SK-N-SH (cell line): ENCODE measurements around the gene VPS8. TPM values are rescaled to one million over a fixed set of nuclear protein-coding genes. Genes with fewer than 3 reads are reported as not detected.

Source experiments
- CTCF ChIA-PET: fragments of 300-600, 350-600 bp; formaldehyde crosslinking; extraction: SDS; loops from one replicate; lab custom pipeline; 2021; lab: Yijun Ruan, JAX
- POLR2A ChIA-PET: fragments of 350-600 bp; sonication (Branson Sonifier 250); formaldehyde crosslinking; extraction: SDS; loops from one replicate; lab custom pipeline; 2020; ENCODE audit warnings: antibody characterized with exemption, inconsistent platforms; lab: Yijun Ruan, JAX
- DNase-seq: peaks from one replicate; pipeline ENCODE4 v3.0.0; 2012
- H2AFZ ChIP-seq: fragments of 200-600 bp; sonication (generic); 2 replicates; pipeline ENCODE4 v1.8.1; 2016; ENCODE audit warnings: antibody characterized with exemption, mild to moderate bottlenecking, low read depth
- H3F3A ChIP-seq: fragments of 200-600 bp; sonication (generic); replicated peaks from 2 replicates; pipeline ENCODE3; 2016; ENCODE audit warnings: antibody characterized with exemption, mild to moderate bottlenecking; ENCODE audit not compliant: insufficient read depth
- H3K27ac ChIP-seq, 2 experiments: fragments of 200-500 bp in 1 of 2; fragments of 200-600 bp in 1 of 2; sonication (Bioruptor generic) in 1 of 2; sonication (generic), shearing (Covaris generic) in 1 of 2; 2 replicates each; pipeline versions ENCODE4 v1.5.1 to v1.6.1; 2014 to 2016; ENCODE audit warnings: low read depth in 2 of 2, inconsistent platforms in 1 of 2, low read length in 1 of 2, mild to moderate bottlenecking in 1 of 2, mixed read lengths in 1 of 2
- H3K27me3 ChIP-seq: fragments of 200-600 bp; sonication (generic), shearing (Covaris generic); 2 replicates; pipeline ENCODE4 v1.6.1; 2016; ENCODE audit warnings: mixed run types; ENCODE audit not compliant: insufficient read depth
- H3K36me3 ChIP-seq, 2 experiments: fragments of 200-500 bp in 1 of 2; fragments of 200-600 bp in 1 of 2; sonication (Bioruptor generic) in 1 of 2; sonication (generic) in 1 of 2; replicated peaks in 1 of 2; 2 replicates each; pipeline versions ENCODE3 to v1.5.1; 2014 to 2016; ENCODE audit warnings: low read length in 1 of 2, mild to moderate bottlenecking in 1 of 2; ENCODE audit not compliant: insufficient read depth in 2 of 2, control insufficient read depth in 1 of 2
- H3K4me1 ChIP-seq, 2 experiments: fragments of 200-500 bp in 1 of 2; fragments of 200-600 bp in 1 of 2; sonication (Bioruptor generic) in 1 of 2; sonication (generic), shearing (Covaris generic) in 1 of 2; 2 replicates each; pipeline versions ENCODE4 v1.5.1 to v1.6.1; 2014 to 2016; ENCODE audit warnings: low read depth in 1 of 2, low read length in 1 of 2, mixed run types in 1 of 2; ENCODE audit not compliant: insufficient read depth in 2 of 2, control insufficient read depth in 1 of 2
- H3K4me2 ChIP-seq: fragments of 200-600 bp; sonication (generic), shearing (Covaris generic); 2 replicates; pipeline ENCODE4 v1.6.1; 2017; ENCODE audit warnings: mixed run types
- H3K4me3 ChIP-seq, 2 experiments: fragments of 200-500 bp in 1 of 2; fragments of 200-600 bp in 1 of 2; sonication (Bioruptor generic) in 1 of 2; sonication (generic), shearing (Covaris generic) in 1 of 2; 2 replicates each; pipeline versions ENCODE4 v1.5.1 to v1.8.1; 2014 to 2016; ENCODE audit warnings: low read depth in 2 of 2, inconsistent platforms in 1 of 2, low read length in 1 of 2, mild to moderate bottlenecking in 1 of 2, mixed read lengths in 1 of 2, moderate library complexity in 1 of 2
- H3K79me2 ChIP-seq: fragments of 200-600 bp; sonication (generic); 2 replicates; pipeline ENCODE4 v1.8.1; 2017; ENCODE audit warnings: mild to moderate bottlenecking; ENCODE audit not compliant: insufficient read depth
- H3K9ac ChIP-seq: fragments of 200-600 bp; sonication (generic); 2 replicates; pipeline ENCODE4 v1.6.1; 2017; ENCODE audit warnings: mixed run types
- H3K9me2 ChIP-seq: fragments of 200-600 bp; sonication (generic); 2 replicates; pipeline ENCODE4 v1.6.1; 2017; ENCODE audit warnings: mixed run types
- H3K9me3 ChIP-seq: fragments of 200-600 bp; sonication (generic); 2 replicates; pipeline ENCODE4 v1.6.1; 2017; ENCODE audit warnings: mixed run types, mild to moderate bottlenecking, moderate library complexity
- H4K20me1 ChIP-seq: fragments of 200-600 bp; sonication (generic); 2 replicates; pipeline ENCODE4 v1.6.1; 2017; ENCODE audit warnings: mild to moderate bottlenecking, mixed run types; ENCODE audit not compliant: insufficient read depth
- CHD2 ChIP-seq: fragments of 150-350 bp; IDR thresholded peaks from 2 replicates; pipeline ENCODE4 v1.6.1; 2018; ENCODE audit warnings: low read length; ENCODE audit not compliant: partially characterized antibody
- ELF1 ChIP-seq: IDR thresholded peaks from 2 replicates; pipeline ENCODE4 v1.4.0; 2012
- EZH2phosphoT487 ChIP-seq: fragments of 200-600 bp; sonication (generic); IDR thresholded peaks from 2 replicates; pipeline ENCODE4 v1.6.1; 2017; ENCODE audit warnings: low read depth, mixed run types, mild to moderate bottlenecking, antibody characterized with exemption, moderate library complexity, borderline replicate concordance
- FOSL2 ChIP-seq: IDR thresholded peaks from 2 replicates; pipeline ENCODE4 v1.4.0; 2012; ENCODE audit warnings: low read depth, mild to moderate bottlenecking, moderate library complexity, borderline replicate concordance
- GABPA ChIP-seq: IDR thresholded peaks from 2 replicates; pipeline ENCODE4 v1.4.0; 2012; ENCODE audit warnings: low read depth, mild to moderate bottlenecking
- GATA2 ChIP-seq: sonication (generic); formaldehyde crosslinking; IDR thresholded peaks from 2 replicates; pipeline ENCODE4 v1.5.0; 2020; ENCODE audit warnings: mild to moderate bottlenecking, missing genetic modification reagents
- JUND ChIP-seq: IDR thresholded peaks from 2 replicates; pipeline ENCODE4 v1.4.0; 2012
- MEF2A ChIP-seq: IDR thresholded peaks from 2 replicates; pipeline ENCODE4 v1.4.0; 2012; ENCODE audit warnings: low read depth, borderline replicate concordance
- NFIC ChIP-seq: IDR thresholded peaks from 2 replicates; pipeline ENCODE4 v1.4.0; 2012; ENCODE audit warnings: borderline replicate concordance
- POLR2AphosphoS5 ChIP-seq: IDR thresholded peaks from 2 replicates; pipeline ENCODE4 v1.6.1; 2012; ENCODE audit warnings: low read depth, low read length
- RAD21 ChIP-seq: IDR thresholded peaks from 2 replicates; pipeline ENCODE4 v1.6.1; 2012; ENCODE audit warnings: mild to moderate bottlenecking, low read length
- RFX5 ChIP-seq: IDR thresholded peaks from 2 replicates; pipeline ENCODE4 v1.6.1; 2012; ENCODE audit warnings: mild to moderate bottlenecking, improper control_type of control experiment, low read length
- TCF12 ChIP-seq: IDR thresholded peaks from 2 replicates; pipeline ENCODE4 v1.4.0; 2012
- YY1 ChIP-seq: IDR thresholded peaks from 2 replicates; pipeline ENCODE4 v1.4.0; 2012; ENCODE audit warnings: low read depth, mild to moderate bottlenecking
- WGBS: methylation state at CpG from one replicate; pipeline ENCODE4 v1.1.6; 2017; ENCODE audit warnings: low lambda C conversion rate; 5-methylcytosine and 5-hydroxymethylcytosine counted together
- polyA plus RNA-seq, 3 experiments: library from polyadenylated mRNA; depleted of rRNA; stranded (reverse); fragments of >200 nt; gene quantifications; 2 replicates each; pipeline ENCODE4 v1.2.3, GENCODE V29; 2012
- TF ChIP-seq, protein P1 (sequence below): IDR thresholded peaks from 2 replicates; pipeline ENCODE4 v1.4.0; 2012; ENCODE audit warnings: low read depth, borderline replicate concordance
- TF ChIP-seq, protein P2 (sequence below): IDR thresholded peaks from 2 replicates; pipeline ENCODE4; 2012
- TF ChIP-seq, protein P3 (sequence below): IDR thresholded peaks from 2 replicates; pipeline ENCODE4 v1.4.0; 2012; ENCODE audit warnings: low read depth, borderline replicate concordance

Gene VPS8
- polyA plus RNA-seq, 1 of the 3 experiments (the other 2 are of a cell fraction): 12.8 TPM

DNA sequence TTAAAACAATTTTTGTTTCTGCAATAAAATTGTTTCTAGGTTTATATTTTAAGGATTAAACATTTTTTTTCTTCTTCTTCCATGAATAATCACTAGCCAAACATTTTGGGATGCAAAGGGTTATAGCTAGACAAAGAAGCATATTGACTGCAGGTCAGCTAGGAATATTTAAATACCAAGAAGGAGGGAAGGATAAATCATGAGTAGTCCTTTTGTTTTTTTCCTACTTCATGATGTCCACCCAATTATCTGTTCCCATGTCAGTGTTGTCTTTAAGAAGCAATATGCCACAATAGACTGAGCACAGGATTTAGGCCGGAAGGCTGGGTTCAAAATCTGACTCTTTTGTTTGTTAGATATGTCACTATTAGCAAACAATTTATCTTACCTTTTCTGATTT lies 82.1 kb downstream of the VPS8 start (continued):
- TF ChIP-seq POLR2AphosphoS5: no peak
- no peak for TF ChIP-seq MEF2A

DNA sequence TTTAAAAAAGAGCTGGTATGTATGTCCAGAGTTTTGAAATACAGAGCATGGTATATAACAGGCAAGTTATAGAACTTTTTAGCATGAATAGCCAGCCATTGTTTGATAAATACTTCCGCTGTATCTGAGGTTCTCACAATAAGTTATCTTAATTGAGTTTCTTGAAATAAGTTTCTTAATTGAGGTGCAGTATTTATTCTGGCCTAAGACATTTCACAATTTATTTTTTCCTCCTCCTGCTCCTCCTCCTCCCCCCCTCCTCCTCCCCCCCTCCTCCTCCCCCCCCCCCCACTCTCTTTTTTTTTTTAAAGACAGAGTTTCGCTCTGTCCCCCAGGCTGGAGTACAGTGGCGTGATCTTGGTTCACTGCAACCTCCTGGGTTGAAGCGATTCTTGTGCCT lies 83.4 kb downstream of the VPS8 start:
- WGBS: over 99% methylated on average over 4 of the region's 4 CpGs
- H3K4me1 ChIP-seq: peaks cover 0 to 2% of the 10 kb centered on the region in 2 experiments; a peak in 2 of 4 replicates
- no peak for TF ChIP-seq GABPA
- TF ChIP-seq EZH2phosphoT487: no peak
- TF ChIP-seq, protein P1, sequence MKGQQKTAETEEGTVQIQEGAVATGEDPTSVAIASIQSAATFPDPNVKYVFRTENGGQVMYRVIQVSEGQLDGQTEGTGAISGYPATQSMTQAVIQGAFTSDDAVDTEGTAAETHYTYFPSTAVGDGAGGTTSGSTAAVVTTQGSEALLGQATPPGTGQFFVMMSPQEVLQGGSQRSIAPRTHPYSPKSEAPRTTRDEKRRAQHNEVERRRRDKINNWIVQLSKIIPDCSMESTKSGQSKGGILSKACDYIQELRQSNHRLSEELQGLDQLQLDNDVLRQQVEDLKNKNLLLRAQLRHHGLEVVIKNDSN: no peak
- no peak for TF ChIP-seq JUND
- no peak for TF ChIP-seq CHD2
- TF ChIP-seq GATA2: no peak
- TF ChIP-seq, protein P2, sequence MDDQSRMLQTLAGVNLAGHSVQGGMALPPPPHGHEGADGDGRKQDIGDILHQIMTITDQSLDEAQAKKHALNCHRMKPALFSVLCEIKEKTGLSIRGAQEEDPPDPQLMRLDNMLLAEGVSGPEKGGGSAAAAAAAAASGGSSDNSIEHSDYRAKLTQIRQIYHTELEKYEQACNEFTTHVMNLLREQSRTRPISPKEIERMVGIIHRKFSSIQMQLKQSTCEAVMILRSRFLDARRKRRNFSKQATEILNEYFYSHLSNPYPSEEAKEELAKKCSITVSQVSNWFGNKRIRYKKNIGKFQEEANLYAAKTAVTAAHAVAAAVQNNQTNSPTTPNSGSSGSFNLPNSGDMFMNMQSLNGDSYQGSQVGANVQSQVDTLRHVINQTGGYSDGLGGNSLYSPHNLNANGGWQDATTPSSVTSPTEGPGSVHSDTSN: no peak
- no peak for TF ChIP-seq RFX5
- no peak for TF ChIP-seq RAD21
- TF ChIP-seq NFIC: no peak
- TF ChIP-seq ELF1: no peak
- TF ChIP-seq FOSL2: no peak
- no peak for TF ChIP-seq TCF12
- TF ChIP-seq, protein P3, sequence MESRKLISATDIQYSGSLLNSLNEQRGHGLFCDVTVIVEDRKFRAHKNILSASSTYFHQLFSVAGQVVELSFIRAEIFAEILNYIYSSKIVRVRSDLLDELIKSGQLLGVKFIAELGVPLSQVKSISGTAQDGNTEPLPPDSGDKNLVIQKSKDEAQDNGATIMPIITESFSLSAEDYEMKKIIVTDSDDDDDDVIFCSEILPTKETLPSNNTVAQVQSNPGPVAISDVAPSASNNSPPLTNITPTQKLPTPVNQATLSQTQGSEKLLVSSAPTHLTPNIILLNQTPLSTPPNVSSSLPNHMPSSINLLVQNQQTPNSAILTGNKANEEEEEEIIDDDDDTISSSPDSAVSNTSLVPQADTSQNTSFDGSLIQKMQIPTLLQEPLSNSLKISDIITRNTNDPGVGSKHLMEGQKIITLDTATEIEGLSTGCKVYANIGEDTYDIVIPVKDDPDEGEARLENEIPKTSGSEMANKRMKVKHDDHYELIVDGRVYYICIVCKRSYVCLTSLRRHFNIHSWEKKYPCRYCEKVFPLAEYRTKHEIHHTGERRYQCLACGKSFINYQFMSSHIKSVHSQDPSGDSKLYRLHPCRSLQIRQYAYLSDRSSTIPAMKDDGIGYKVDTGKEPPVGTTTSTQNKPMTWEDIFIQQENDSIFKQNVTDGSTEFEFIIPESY: no peak
- no peak for TF ChIP-seq YY1
- no peak for TF ChIP-seq MEF2A

More for the DNA sequence above, 83.4 kb downstream of the VPS8 start:
- no peak overlapping the region for H2AFZ ChIP-seq
- no peak overlapping the region; a peak in 1 of 4 replicates for H3K27ac ChIP-seq
- POLR2A ChIA-PET: no interaction called here
- H3K4me2 ChIP-seq: no peak overlapping the region
- peaks cover 23 to 24% of the 10 kb centered on the region in 2 experiments for H3K36me3 ChIP-seq
- no peak for DNase-seq
- no peak overlapping the region for H3K4me3 ChIP-seq
- no peaks in the 10 kb centered on the region for H3K27me3 ChIP-seq
- peaks cover 5% of the 10 kb centered on the region for H3F3A ChIP-seq
- no peaks in the 10 kb centered on the region for H3K79me2 ChIP-seq
- no peaks in the 10 kb centered on the region for H3K9me2 ChIP-seq
- H4K20me1 ChIP-seq: no peaks in the 10 kb centered on the region
- no peak overlapping the region for H3K9ac ChIP-seq
- CTCF ChIA-PET: interaction anchor here (0.6 to 1.4 kb wide), 2 partner anchors 147 to 281 kb away, joined by 3 to 4 read pairs; no protein-coding TSS in a partner anchor
- no peaks in the 10 kb centered on the region for H3K9me3 ChIP-seq
